ENCODE measurements around the gene CACNA1B.

- no peak for TF ChIP-seq POLR2A (IDR thresholded peaks at IDR 0.05)
- no peak for TF ChIP-seq POLR2AphosphoS5 (IDR thresholded peaks at IDR 0.05)
These were observed 156.4 kb downstream of the CACNA1B start for GRCh38 chr9:138033950-138034349.

Data from sigmoid colon (tissue), 4 donors.